ENCODE results near the gene RGS17. TPM values are rescaled to one million over a fixed set of nuclear protein-coding genes. Genes with fewer than 3 reads are reported as not detected.
"Not testable (repeated sequence)": the region's sequence is repeated elsewhere in the genome, so short reads cannot be mapped to it uniquely, and the experiment has no call there.

The RGS17 gene
- 2.9 and 6.5 TPM in 2 replicates for total RNA-seq (2014; rRNA removed; shearing (Covaris generic))

GRCh38 chr6:153131037-153131981 lies at the start of gene RGS17:
Gene RGS17, minus strand, starts transcription at chr6:153131282. Its CDS starts 87,264 bp downstream, at chr6:153044018.
- DNase-seq (ENCODE audit: low spot score): peak; percentile 40

- DNase-seq (ENCODE audit: low spot score): no peak
These were observed 41.7 kb upstream of the RGS17 start for GRCh38 chr6:153172815-153173214.

GRCh38 chr6:153170511-153170910 lies 39.4 kb upstream of the RGS17 start:
- DNase-seq (ENCODE audit: low spot score): peak; percentile 80

GRCh38 chr6:153167907-153168306 lies 36.8 kb upstream of the RGS17 start:
- no peak for DNase-seq (ENCODE audit: low spot score)

- DNase-seq (ENCODE audit: low spot score): peak; percentile 76
These were observed 36.2 kb upstream of the RGS17 start for GRCh38 chr6:153167061-153167891.

- DNase-seq (ENCODE audit: low spot score): no peak
These were observed 31.6 kb upstream of the RGS17 start for GRCh38 chr6:153162646-153163045.

- DNase-seq (ENCODE audit: low spot score): no peak
These were observed 31.1 kb upstream of the RGS17 start for GRCh38 chr6:153162172-153162571.

GRCh38 chr6:153160221-153160620 lies 29.1 kb upstream of the RGS17 start:
- DNase-seq (ENCODE audit: low spot score): no peak

GRCh38 chr6:153150752-153151440 lies 19.8 kb upstream of the RGS17 start:
- peak; percentile 51 for DNase-seq (ENCODE audit: low spot score)

- no peak for DNase-seq (ENCODE audit: low spot score)
These were observed 19.3 kb upstream of the RGS17 start for GRCh38 chr6:153150371-153150751.

- DNase-seq (ENCODE audit: low spot score): no peak
These were observed 18.8 kb upstream of the RGS17 start for GRCh38 chr6:153149891-153150290.

- DNase-seq (ENCODE audit: low spot score): no peak
These were observed 15.3 kb upstream of the RGS17 start for GRCh38 chr6:153146413-153146812.

GRCh38 chr6:153145591-153145990 lies 14.5 kb upstream of the RGS17 start:
- no peak for DNase-seq (ENCODE audit: low spot score)

- DNase-seq (ENCODE audit: low spot score): no peak
These were observed 12.1 kb upstream of the RGS17 start for GRCh38 chr6:153143200-153143599.

- DNase-seq (ENCODE audit: low spot score): no peak
These were observed 9.2 kb upstream of the RGS17 start for GRCh38 chr6:153140299-153140698.

GRCh38 chr6:153138930-153139329 lies 7.8 kb upstream of the RGS17 start:
- DNase-seq (ENCODE audit: low spot score): no peak

GRCh38 chr6:153135681-153136080 lies 4.6 kb upstream of the RGS17 start:
- DNase-seq (ENCODE audit: low spot score): no peak

- DNase-seq (ENCODE audit: low spot score): not testable (repeated sequence)
These were observed 2.6 kb upstream of the RGS17 start for GRCh38 chr6:153133667-153134066.

- no peak for DNase-seq (ENCODE audit: low spot score)
These were observed 506 bp downstream of the RGS17 start for GRCh38 chr6:153130515-153131036.

GRCh38 chr6:153129873-153130514 lies 1.1 kb downstream of the RGS17 start:
- DNase-seq (ENCODE audit: low spot score): no peak

- no peak for DNase-seq (ENCODE audit: low spot score)
These were observed 4.9 kb downstream of the RGS17 start for GRCh38 chr6:153126218-153126617.

Data from A172 (cell line).